M059J (cell line): ENCODE measurements around the gene LMX1B. TPM values are rescaled to one million over a fixed set of nuclear protein-coding genes. Genes with fewer than 3 reads are reported as not detected.

Source experiments
- DNase-seq: peaks from one replicate; pipeline ENCODE4 v3.0.0-alpha.2; 2012; ENCODE audit warnings: low read depth
- total RNA-seq: library from RNA; depleted of rRNA; stranded (reverse); fragments of >200 nt; shearing (Covaris generic); gene quantifications from 2 replicates; pipeline ENCODE4 v1.2.3, GENCODE V29; 2014

LMX1B gene
- total RNA-seq, 1 experiment from 2014 or later, result 0.02 TPM

DNA sequence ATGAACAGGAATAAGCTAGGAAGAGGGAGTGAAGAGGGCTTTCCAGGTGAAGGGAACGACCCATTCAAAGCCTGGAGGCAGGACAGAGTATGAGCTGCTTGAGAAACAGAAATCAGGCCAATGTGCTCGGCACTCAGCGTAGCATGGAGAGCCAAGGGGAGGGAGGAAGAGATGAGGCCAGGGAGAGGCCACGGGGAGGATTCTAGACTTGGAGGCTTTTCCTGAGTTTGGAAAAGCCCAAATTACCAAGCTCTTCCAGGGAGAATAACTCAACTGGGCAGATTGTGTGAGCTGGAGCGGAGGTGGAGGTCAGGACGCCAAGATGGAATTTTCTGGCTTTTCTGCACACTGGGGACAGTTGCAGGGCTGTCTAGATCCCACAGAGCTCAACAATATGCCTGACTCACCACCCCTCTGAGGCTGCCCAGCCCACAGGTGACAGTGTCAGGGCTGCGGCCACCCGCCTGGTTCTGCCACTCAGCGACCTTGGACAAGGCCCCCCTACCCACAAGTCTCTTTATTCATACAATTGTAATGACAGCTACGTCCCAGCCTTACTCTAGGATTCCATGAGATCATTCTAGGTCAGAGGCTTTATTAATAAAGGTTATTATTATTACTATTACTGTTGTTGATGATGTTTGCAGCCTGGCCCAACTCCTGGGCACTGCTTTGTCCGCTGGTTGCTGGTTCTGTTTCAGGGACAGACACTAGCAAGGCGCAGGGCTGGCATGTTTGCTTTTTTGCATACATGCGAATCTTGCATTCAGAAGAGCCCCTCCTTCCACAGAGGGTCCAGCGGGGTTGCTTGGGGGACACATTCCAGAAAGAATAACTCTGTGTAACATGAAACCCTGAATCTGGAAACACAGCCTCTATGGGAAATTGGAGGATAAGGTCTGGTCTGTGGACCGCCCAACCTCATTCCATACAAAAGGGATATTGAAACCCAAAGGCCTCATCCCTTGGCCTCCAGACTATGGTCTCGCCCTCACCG, 9.4 kb upstream of the LMX1B start:
- no peak for DNase-seq

DNA sequence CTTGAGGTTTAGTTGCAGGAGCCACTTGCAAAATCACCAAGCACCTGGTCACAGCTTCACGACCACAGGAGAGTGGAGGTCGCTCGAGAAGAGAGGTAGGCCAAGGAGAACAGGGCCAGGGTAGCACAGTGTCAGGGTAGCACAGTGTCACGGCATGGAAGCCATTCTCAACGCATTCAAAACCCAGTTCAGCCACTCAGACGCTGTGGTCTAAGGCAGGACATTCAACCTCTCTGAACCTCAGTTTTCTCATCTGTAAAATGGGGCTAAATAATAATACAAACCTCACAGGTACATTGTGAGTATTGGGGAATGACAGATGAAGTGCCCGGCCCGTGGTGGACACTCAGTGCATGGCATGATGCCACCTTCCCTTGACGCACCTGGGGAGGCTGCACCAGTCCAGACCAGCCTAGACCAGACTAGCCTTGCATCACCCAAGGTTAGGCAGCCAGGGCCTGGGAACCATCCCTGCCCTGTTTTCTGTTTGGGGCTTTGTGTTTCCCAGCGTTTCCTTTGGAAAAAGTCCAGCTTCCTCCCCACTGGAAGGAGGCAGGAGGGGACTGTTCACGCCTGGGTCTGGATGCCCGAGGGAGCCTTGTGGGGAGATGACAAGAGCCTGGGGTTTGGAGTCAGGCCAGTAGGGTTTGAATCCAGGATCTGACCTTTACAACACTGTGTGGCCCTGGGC, 7.8 kb upstream of the LMX1B start:
- peak; percentile 60 for DNase-seq

DNA sequence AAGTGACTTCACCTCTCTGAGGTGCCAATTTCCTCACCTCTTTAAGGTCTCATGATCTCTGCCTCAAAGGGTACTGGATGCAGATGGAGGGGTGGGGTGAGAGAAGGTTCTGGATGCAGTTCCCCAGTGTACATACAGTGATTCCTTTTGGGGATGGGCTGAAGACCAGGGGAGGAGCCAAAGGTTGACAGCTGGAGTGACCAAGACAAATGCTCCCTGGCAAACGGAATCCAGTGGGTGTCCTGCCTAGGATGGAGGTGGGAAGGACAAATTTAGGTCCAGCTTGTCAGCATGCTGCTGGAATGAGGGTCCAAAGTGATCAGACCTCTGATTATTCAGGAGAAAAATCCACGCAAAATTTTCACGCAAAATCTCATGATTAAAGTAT, 7.3 kb upstream of the LMX1B start:
- no peak for DNase-seq

DNA sequence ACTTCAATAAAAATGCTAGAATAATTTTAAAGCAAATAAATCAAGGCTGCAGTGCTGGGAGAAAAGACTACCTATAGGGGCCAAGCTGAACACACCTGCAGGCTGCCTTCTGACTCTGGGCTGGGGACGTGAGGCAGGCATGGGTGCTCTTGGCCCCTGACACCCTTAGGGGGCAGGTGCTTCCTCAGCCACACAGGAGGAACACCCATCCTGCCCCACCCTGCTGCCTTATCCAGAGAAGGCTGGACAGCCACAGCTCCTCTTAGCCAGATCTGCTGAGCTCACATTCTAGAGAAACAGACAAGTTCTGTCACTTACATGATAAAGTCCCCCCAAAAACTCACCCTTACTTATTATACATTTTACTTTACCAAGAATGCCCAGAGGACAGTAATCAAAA, 6.6 kb upstream of the LMX1B start:
- DNase-seq, result no peak

DNA sequence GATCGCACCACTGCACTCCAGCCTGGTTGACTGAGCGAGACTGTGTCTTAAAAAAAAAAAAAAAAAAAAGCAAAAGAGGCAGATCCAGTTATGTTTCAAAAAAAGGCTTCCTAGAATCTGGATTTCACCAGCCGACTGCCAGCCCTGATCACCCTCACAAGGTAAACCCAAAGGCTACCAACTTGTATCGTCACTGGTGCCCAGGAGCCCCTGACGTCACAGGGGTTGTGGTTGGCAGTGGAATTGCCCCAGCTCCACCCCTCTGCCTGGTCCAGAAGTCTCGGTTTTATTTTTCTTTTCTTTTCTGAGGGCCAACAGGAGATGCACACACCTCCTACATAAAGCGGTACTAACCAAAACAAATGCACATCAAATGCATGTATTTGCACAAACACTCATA, 6.0 kb upstream of the LMX1B start:
- peak; percentile 38 for DNase-seq

DNA sequence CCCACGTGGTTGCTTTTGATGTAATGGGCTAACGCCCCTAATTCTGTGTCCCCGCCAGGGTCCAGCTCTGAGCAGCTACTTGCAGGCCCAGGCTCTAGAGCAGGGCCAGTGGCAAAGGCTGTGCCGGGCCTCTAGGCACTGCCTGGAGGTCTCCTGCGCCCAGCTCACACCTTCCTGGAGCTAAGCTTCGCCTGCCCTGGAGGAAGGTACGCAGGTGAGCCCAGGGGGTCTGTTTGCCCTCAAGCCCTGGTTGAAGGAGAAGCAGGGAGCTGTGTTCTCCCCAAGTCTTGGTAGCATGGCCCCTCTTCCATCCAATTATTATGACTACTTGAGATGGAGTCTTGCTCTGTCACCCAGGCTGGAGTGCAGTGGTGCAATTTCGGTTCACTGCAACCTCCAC, 5.2 kb upstream of the LMX1B start:
- no peak for DNase-seq

DNA sequence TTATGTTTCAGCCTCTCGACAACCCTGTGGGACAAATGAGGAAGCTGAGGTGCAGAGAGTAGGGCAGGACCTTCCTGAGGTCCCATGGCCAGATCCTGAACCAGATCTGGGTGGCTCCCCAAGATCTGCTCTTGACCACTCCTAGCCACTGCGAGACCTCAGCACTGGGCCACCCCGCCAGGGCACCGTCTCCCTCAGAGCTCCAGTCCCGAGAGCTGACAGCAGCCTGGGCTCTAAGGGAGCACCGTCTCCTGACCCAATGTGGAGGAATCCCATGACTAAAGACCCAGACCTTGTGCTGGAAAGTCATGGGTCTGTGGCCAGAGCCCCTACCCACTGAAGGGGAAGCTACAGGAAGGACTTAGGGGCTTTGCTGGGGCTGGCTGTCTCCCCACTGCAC, 4.5 kb upstream of the LMX1B start:
- DNase-seq, result no peak

DNA sequence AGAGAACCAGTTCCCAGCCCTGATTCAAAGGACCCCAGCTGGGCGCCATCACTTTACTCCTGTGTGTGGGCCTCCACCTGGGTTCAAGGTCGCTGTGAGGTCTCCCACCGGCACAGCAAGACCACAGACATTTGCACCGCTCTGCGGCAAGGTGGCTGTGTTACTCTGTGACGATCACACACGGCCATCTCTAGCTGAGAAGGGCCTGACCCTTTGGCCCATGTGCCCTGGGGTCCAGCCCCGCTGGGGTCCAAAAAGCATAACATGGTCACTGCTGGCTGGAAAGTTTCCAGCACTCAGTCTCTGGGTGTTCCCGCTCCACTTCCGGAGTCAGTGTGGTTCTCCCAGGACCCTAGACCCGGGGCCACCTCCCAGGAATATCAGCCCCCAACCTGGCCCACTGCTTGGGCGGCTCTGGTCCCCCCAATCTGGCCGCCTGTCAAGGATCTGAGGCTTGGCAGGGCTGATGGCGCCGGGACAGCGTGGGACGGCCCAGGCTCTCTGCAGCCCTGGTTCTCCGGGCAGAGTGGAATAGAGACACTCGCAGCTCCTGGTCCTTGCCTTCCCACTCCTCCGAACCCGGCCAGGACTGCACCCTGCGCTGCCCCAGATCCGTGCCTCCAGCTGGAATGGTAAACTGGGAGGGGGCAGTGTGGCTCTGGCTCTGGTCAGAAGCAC, 3.9 kb upstream of the LMX1B start:
- DNase-seq, result no peak

DNA sequence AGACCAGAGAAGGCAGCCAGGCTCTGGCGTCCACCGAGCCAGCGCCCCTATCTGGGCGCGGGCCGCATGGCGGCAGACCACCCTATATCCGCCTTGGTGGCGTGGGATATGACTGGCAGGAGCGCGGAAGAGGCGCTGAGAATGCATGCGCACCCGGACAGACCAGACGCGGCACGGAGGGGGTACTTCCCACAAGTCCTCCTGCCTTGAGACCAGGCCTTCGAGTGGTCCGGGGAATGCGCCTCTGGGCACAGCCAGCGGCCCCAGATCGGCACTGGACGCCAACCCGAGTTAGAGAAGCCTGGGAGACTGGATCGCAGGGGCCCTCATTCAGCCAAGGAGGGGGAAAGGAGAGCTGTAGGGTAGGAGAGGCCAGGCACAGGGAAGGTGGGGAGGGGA, 2.5 kb upstream of the LMX1B start:
- no peak for DNase-seq

DNA sequence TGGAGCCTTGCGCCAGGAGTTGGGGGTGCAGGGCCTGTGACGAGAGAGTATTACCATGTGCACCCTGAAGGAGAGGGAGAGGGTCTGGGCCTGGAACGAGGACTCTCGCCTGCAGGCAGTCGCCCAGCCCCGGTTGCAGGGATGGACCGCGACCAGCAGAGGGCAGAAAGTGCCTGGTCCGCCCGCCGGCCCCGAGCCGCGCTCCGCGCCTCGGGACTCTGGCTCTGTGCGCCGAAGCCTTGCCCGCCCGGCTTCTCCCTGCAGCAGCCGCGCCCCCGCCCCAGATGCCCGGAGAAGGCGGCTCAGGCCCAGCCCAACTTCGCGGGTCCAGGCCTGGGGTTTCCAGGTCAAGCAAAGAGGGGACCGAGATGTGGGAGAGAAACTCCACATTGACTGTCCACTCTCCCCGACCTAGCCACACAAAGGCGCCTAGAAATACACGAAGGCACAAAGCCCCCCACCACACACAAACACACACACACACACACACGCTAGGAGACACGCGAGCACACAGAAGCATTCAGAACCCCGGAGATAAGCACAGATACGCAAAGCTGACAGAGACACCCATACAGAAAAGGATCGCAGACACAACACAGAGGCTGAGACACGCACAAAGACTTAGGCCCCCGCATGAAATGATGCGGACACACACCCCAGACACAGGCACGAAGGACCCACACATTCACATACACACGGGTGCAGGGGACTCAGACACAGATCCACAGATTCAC, 2.0 kb upstream of the LMX1B start:
- peak; percentile 61 for DNase-seq

DNA sequence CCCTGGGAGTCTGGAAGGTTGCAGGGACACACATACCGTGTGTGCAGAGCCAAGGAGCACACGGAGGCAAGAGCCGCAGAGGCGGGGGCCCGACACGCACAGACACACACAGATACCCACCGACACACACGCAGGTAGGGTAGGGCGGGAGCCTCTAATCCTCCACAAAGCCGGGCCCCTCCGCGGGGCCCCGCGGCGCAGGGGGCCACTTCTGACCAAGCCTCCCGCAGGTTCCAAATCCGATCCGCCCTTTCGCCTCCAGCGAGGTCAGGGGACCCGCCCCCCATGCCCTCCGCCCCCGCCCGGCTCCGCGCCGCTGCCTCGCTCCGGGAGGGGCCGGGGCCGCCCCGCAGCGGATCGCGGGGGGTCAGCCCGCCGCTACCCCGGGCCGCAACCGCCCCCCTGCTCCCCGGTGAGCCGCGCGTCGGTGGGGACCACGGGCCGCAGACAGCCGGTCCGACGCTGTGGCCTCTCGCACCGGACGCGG, 1.4 kb upstream of the LMX1B start:
- no peak for DNase-seq

DNA sequence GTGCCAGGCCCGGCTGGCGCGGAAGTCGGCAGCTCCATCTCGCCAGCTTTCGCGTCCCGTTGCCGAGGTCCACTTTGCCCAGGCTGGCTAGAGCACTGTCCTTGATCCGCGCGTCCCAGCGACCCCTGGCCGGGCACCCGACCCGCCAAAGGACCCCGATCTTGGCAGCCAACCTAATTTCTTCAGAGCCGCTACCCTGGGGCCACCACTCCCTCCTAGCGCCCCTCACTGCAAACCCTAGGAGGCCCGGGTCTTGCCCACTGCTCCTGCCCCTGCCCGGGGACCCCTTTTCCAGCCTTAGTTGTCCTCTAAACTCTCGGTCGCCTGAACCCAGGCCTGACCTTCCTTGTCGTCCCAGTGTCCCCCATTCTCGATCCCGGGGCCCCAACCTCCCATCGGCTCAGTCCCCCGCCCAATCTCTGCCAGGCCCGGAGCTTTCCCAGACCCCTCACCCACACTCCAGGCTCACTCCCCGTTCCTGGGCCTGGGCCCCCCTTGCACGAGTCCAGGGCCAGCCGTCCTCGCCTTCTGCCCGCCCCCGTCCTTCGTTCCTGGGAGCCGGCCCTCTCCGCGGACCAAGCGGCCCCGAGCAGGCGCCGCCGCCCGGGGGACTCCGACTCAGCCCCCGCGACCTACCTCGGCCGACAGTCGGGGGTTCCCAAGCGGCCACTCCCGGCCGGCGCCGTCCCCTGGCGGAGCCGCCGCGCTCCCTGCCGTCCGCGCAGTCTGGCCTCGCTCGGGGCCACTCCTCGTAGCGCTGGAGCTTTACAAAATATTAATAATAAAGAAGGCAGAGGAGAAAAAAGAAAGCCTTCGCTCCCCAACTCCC, 701 bp upstream of the LMX1B start:
- no peak for DNase-seq

DNA sequence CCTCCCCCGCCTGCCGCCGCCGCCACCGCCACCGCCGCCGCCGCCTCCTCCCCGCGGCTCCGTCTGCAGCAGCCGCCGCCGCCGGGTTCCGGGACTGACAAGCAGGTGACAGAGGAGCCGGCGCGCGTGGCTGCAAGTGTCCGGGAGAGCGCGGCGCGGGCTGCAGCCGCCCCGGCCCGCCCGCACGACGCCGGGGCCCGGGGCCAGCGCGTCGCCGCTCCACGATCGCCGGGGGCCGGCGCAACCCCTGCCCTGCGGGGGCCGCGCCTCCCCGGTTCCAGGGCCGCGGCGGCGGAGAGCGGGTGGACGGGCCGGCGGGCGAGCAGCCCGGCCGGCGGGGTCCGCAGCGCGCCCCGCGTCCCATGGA, 343 bp downstream of the LMX1B start:
- no peak for DNase-seq

DNA sequence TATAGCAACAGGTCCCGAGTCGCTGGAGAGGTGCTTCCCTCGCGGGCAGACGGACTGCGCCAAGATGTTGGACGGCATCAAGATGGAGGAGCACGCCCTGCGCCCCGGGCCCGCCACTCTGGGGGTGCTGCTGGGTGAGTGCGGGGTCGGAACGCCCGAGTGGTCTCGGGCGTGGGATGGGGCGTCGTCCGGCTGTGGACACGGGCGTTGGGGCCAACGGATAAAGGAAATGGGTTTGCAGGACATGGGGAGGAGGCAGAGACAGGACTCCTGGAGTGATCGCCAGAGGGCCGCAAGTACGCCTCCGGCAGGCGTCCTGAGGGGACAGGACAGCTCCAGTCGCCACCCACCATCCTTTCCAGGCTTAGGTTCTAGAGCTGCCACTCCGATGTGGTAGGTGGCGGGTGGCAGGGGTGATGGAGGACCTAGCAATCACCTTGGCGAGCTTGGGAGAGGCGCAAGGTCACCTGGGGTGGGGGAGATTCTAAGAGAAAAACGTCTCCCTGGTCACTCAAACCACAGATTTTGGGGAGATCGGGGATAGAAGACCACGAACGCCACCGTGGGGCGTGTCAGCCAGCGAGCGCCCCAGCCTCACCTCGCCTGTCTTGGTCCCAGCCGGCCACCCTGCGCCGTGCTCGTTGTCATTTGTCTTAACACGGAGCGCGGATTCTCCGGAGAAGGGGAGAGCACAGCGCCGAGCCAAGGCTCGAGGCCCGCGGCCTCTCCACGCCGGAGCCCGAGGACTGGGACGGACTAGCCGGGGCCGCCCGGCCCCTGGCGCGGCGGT, 922 bp downstream of the LMX1B start:
- no peak for DNase-seq

DNA sequence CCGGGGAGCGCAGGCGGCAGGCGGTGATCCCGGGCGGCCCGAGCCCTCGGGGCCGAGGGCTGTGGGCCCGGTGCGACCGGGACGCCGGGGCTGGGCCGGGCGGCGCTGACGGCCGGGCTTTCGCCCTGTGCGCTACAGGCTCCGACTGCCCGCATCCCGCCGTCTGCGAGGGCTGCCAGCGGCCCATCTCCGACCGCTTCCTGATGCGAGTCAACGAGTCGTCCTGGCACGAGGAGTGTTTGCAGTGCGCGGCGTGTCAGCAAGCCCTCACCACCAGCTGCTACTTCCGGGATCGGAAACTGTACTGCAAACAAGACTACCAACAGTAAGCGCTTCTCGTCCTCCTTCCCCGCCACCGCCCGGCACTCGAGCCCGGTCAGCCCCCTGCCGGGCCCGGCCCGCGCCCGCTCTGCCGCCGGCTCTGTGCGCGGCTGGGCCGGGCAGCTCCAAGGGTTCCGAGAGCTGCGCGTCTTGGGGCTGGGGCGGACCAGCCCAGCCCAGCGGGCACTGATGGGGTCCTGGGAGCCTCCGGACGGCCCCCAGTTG, 1.6 kb downstream of the LMX1B start:
- DNase-seq, result no peak

DNA sequence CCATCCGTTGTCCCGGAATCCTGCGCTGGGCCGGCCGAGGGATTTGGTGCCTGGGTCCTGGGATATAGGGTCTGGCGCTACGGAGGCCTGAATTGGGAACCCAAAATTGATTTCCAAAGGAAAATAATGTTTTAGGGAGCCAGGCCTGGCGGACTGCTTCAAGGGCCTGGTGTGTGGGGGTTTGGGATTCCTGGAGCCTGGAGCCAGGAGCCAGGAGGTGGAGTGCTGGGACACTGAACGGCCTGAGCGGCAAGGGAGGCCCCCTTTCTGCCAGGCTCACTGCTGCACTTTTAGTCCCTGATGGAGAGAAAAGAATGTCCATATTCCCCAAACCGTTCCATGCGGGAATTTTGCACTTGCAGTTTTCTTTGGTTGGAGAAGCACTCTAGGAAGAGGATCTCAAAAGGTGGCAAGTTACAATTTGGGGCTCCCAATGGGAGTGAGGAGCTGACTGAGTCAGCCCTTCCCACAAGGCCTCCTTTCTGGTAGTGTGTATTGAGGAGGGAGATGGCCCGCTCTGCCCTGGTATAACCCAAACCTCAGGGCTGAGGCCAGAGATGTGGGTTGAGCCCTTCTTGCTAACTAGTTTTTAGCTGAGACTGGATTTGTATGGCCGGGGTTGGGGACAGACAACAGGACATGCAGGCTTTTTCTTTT, 2.2 kb downstream of the LMX1B start:
- no peak for DNase-seq

DNA sequence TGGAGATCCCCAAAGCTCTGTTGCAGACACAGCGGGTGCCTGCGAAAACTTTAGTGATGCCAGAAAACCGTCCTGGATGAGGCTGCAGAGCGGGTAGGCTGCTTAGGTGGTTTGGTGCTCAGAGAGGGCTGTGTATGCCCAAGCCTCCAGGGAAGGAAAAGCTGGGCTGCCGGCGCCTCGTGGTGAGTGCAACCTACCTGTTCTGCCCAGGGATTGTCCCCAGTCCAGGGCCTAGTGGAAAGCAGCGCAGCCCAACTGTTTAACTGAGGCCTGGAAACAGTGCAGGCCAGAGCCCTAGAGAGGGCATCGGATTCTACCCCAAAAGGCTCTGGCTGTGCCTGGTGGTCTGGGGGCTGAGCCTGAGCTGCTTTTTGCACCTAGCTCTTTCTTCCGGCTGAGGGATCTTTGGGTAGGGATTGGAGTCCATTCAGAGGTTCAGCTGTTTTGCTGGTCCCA, 2.8 kb downstream of the LMX1B start:
- no peak for DNase-seq

DNA sequence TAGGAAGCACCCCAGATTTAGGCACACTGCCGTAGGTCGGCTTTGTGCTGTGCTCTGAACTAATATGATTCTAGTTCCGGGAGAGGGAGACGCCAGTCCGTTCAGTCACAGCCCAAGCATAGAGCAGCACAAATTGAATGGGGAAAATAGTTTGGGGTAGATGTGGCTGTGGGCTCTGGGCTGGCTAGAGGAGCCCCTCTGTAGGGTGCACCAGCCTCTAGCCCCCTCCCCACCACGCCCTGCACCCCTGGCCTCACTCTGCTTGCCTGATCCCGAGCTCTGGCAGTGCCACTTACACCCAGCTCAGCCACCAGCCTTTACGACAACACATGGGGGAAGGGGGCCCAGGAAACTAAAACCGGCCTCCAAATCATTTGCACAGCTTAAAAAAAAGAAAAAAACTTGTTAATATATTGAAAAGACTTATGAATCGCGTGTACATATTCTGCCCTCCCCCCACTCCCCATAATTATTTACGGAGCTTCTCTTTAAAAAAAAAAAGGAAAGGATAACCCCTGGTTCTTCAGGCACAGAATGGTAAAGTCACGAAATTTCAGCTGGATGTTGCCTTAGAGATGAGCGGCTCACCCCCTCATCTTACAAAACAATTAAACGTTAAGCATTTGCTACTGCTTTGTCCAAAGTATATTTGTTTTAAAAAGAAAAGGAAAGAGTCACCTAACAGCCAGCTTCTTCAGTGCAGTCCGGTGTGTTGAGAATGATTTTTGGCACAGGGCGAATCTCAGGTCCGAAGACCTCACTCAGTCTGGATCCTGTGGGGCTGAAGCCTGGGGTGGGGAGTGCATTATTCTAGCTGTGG, 3.5 kb downstream of the LMX1B start:
- no peak for DNase-seq
